ENCODE results near the gene ROR2. TPM values are rescaled to one million over a fixed set of nuclear protein-coding genes. Genes with fewer than 3 reads are reported as not detected.

Gene ROR2
- total and polyA plus RNA-seq, 2 of the 13 experiments (the other 11 are each of a cell fraction or from before 2014, with no cell fraction given) = not detected

- no peak for TF ChIP-seq MAFK (conservative IDR thresholded peaks at IDR 0.05 in 1 of 2, IDR thresholded peaks at IDR 0.05 in 1 of 2; ENCODE audit: low read length in 2 of 2)
- TF ChIP-seq JUND (CRISPR knock-in tag; IDR thresholded peaks at IDR 0.05) = no peak
- TF ChIP-seq SATB2 (CRISPR knock-in tag; IDR thresholded peaks at IDR 0.05) = no peak
- TF ChIP-seq REST (IDR thresholded peaks at IDR 0.05; ENCODE audit: borderline replicate concordance in 1 of 2, low read depth in 1 of 2, low read length in 2 of 2) = no peak
- TF ChIP-seq NAIF1 (CRISPR knock-in tag; IDR thresholded peaks at IDR 0.05; ENCODE audit: borderline replicate concordance) = no peak
- no peak overlapping the region for H2AFZ ChIP-seq (ENCODE audit: low read length)
- in situ Hi-C loops (cut with HindIII; ENCODE audit: extremely low pct_ligation_motif_present, low pct_unique_long_range_greater_than_20kb) (no loop called here), intact Hi-C loops (cut with micrococcal nuclease; ENCODE audit: unreplicated experiment) (no loop called here)
- no peak overlapping the region for H3K27ac ChIP-seq (ENCODE audit: extremely low read length, insufficient read depth, low read length)
- CTCF ChIA-PET (ENCODE audit: low intra/inter-chr PET ratio, low total read pairs) = no interaction called here
- no TSS peak for BruUV-seq (replicated peaks)
- H3K9me3 ChIP-seq (ENCODE audit: low read length) = no peaks in the 10 kb centered on the region
- H4K20me1 ChIP-seq (ENCODE audit: insufficient read depth, low read length) = no peaks in the 10 kb centered on the region
- DNase-seq (ENCODE audit: low spot score) = no peak
- no peak for ATAC-seq
- H3K9ac ChIP-seq (ENCODE audit: insufficient read depth, low read depth, low read length) = no peak overlapping the region
- no peak overlapping the region for H3K4me2 ChIP-seq (ENCODE audit: low read depth, low read length)
- no peaks in the 10 kb centered on the region for H3K36me3 ChIP-seq (replicated peaks in 1 of 2; ENCODE audit: control insufficient read depth in 1 of 2, insufficient read depth in 2 of 2, low read length in 2 of 2)
- no peaks in the 10 kb centered on the region for H3K4me1 ChIP-seq (ENCODE audit: insufficient read depth, low read length)
- WGBS (ENCODE audit: low lambda C conversion rate) = 4% methylated on average over 3 of the region's 3 CpGs
- H3K4me3 ChIP-seq (replicated peaks in 1 of 3; ENCODE audit: insufficient read depth in 1 of 3, low read depth in 2 of 3, low read length in 3 of 3) = no peak overlapping the region
- FAIRE-seq = no peak
- no peaks in the 10 kb centered on the region for H3K79me2 ChIP-seq (ENCODE audit: insufficient read depth, low read length)
- peaks cover 0 to 12% of the 10 kb centered on the region in 2 experiments; a peak in 2 of 5 replicates for H3K27me3 ChIP-seq (ENCODE audit: control insufficient read depth in 1 of 2, insufficient read depth in 2 of 2, low read length in 2 of 2)
- POLR2A ChIA-PET = no interaction called here
These were observed 292.5 kb downstream of the ROR2 start for GRCh38 chr9:91657501-91657900.
